Measurements from ENCODE around the gene GC. TPM values are rescaled to one million over a fixed set of nuclear protein-coding genes. Genes with fewer than 3 reads are reported as not detected.
"Not testable (repeated sequence)": the region's sequence is repeated elsewhere in the genome, so short reads cannot be mapped to it uniquely, and the experiment has no call there.

The GC gene
- total RNA-seq, 6 donors from 2014 or later, result 1.6 to 2.5 TPM; not detected in 4

DNA sequence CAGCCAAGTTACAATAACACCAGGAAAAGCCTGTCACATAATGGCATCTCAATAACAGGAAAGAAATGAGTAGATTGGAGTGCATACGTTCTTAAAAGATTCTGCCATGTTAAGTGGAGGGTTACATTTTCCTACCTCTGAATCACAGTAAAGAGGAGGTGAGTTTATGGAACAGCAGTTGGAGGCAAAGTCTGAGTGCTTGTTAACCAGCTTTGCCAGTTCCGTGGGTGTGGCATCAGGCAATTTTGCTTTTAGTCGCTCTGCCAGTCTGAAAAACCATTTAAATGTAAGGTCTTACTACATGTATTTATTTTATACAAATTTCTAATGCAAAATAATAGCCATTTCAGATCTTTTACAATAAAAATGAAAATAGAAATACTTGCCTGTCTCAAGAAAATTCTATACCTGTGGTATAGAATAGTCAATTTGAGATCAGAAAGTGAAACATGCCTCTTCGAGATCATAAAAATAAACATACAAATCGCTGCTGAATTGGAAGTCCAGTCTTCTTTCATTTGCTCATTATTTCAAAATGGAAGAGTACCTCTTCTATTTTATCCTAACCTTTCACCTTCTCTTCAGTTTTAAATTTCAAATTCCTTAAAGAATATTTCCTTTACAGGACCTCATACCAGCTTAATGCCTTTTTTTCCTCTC lies 31.4 kb downstream of the GC start:
- H3K4me3 ChIP-seq, result no peak overlapping the region
- WGBS, 2 donors, result 76 to 86% methylated on average over 5 of the region's 5 CpGs
- ATAC-seq (ENCODE audit: low FRiP score in 2 of 2) (no peak), DNase-seq (no peak)
- no peaks in the 10 kb centered on the region for H3K4me1 ChIP-seq
- TF ChIP-seq POLR2AphosphoS5 (IDR thresholded peaks at IDR 0.05) (no peak), POLR2A (IDR thresholded peaks at IDR 0.05) (no peak), EP300 (IDR thresholded peaks at IDR 0.05) (no peak)
- TF ChIP-seq, protein P1, sequence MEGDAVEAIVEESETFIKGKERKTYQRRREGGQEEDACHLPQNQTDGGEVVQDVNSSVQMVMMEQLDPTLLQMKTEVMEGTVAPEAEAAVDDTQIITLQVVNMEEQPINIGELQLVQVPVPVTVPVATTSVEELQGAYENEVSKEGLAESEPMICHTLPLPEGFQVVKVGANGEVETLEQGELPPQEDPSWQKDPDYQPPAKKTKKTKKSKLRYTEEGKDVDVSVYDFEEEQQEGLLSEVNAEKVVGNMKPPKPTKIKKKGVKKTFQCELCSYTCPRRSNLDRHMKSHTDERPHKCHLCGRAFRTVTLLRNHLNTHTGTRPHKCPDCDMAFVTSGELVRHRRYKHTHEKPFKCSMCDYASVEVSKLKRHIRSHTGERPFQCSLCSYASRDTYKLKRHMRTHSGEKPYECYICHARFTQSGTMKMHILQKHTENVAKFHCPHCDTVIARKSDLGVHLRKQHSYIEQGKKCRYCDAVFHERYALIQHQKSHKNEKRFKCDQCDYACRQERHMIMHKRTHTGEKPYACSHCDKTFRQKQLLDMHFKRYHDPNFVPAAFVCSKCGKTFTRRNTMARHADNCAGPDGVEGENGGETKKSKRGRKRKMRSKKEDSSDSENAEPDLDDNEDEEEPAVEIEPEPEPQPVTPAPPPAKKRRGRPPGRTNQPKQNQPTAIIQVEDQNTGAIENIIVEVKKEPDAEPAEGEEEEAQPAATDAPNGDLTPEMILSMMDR (IDR thresholded peaks at IDR 0.05), result no peak
- no peaks in the 10 kb centered on the region for H3K9me3 ChIP-seq
- H3K27ac ChIP-seq, result no peak overlapping the region
- no peaks in the 10 kb centered on the region for H3K27me3 ChIP-seq
- no peaks in the 10 kb centered on the region for H3K36me3 ChIP-seq

DNA sequence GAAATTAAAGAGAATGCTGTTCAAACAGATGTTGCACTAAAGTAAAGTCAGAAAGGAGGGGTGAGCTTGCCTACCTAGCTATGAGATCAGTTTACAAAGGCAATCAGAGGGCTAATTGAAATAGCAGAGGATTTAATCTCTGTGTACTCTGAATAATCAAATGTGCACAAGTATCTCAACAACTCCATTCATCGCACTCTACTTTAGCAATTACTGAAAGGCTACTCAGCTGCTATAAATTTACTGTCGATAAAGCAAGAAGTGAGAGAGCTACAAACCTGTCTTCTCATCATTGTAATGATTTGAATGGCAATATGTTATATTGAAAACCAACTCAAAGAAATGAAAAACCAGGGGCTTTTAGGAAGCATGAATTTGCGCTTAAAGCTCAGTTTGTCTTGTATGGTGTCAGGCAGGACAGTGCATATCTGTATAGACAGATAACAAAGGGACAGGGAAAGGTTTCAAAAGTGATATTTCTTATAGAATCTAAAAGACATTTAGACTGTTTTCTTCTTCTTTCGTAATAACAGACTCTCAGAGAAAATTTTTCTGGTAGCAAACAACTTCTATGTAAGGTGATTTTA lies 34.8 kb downstream of the GC start:
- WGBS, 2 donors, result 83 to 89% methylated on average over 4 of the region's 4 CpGs

DNA sequence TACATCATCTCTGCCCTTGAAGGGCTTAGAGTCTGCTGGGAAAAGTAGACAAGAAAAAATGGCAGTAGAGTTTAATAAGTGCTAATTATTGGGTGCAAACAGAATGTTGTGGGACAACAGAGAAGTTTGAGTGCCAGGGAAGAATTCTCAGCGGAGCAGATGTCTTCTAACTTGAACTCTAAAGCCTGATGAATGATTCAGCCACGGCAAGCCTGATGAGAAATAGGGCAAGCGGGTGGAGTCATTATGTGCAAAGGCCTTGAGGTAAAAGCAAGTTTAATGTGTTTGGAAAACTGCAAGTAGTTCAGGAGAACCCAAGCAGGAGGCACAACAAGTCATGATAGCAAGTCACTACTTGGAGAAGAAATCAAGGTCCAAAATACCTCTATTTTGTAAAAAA lies 37.5 kb downstream of the GC start:
- no peak for DNase-seq
- Histone ChIP-seq H3K4me1 (no peaks in the 10 kb centered on the region), H3K9me3 (no peaks in the 10 kb centered on the region), H3K27me3 (no peaks in the 10 kb centered on the region), H3K4me3 (no peak overlapping the region), H3K36me3 (no peaks in the 10 kb centered on the region), H3K27ac (no peak overlapping the region)
- no peak for ATAC-seq (ENCODE audit: low FRiP score in 2 of 2)
- TF ChIP-seq POLR2AphosphoS5 (IDR thresholded peaks at IDR 0.05) (no peak), POLR2A (IDR thresholded peaks at IDR 0.05) (no peak), EP300 (IDR thresholded peaks at IDR 0.05) (no peak)
- TF ChIP-seq, protein P1 (IDR thresholded peaks at IDR 0.05), result no peak
- 88 to 90% methylated on average over 3 of the region's 3 CpGs for WGBS, 2 donors

More for the DNA sequence above, 34.8 kb downstream of the GC start:
- no peaks in the 10 kb centered on the region for H3K9me3 ChIP-seq
- no peaks in the 10 kb centered on the region for H3K36me3 ChIP-seq
- DNase-seq (no peak), ATAC-seq (ENCODE audit: low FRiP score in 2 of 2) (no peak)
- no peak overlapping the region for H3K4me3 ChIP-seq
- no peak for TF ChIP-seq POLR2AphosphoS5 (IDR thresholded peaks at IDR 0.05)
- no peak for TF ChIP-seq EP300 (IDR thresholded peaks at IDR 0.05)
- TF ChIP-seq, protein P1 (IDR thresholded peaks at IDR 0.05), result no peak
- TF ChIP-seq POLR2A (IDR thresholded peaks at IDR 0.05), result no peak
- H3K4me1 ChIP-seq, result no peaks in the 10 kb centered on the region
- no peaks in the 10 kb centered on the region for H3K27me3 ChIP-seq
- H3K27ac ChIP-seq, result no peak overlapping the region

DNA sequence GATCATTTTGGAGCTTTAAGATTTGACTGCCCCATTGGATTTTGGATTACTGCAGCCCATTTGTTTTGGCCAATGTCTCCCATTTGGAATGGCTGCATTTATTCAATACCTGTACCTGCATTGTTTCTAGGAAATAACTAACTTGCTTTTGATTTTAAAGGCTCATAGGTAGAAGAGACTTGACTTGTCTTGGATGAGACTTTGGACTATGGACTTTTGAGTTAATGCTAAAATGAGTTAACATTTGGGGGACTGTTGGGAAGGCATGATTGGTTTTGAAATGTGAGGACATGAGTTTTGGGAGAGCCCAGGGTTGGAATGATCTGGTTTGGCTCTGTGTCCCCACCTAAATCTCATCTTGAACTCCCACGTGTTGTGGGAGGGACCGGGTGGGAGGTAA lies 45.1 kb downstream of the GC start:
- WGBS, 2 donors, result 89 to 90% methylated on average over 2 of the region's 2 CpGs
- H3K27ac ChIP-seq; H3K27me3 ChIP-seq; DNase-seq; H3K36me3 ChIP-seq; H3K4me1 ChIP-seq; ATAC-seq (ENCODE audit: low FRiP score in 2 of 2); H3K9me3 ChIP-seq; H3K4me3 ChIP-seq: not testable (repeated sequence)

DNA sequence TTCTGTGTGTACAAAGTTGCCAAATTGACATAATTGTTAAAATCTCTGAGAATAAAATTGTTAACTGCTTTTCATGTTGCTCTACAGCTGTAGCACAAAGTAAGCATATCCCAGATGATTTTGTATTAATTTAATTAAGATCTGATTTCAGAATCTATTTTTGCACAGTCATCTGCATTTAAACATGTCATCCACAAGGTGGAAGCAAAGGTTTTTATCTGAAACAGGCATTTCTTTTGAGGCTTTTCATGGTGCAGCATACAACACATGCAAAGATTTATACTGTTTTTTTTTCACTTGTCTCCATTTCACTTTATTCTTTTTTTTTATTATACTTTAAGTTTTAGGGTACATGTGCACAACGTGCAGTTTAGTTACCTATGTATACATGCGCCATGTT lies 51.2 kb downstream of the GC start:
- 77 to 86% methylated on average over 2 of the region's 2 CpGs for WGBS, 2 donors
- no peaks in the 10 kb centered on the region for H3K4me1 ChIP-seq
- H3K9me3 ChIP-seq, result peaks cover 0 to 3% (median 0%) of the 10 kb centered on the region in 4 donors
- DNase-seq (no peak), ATAC-seq (ENCODE audit: low FRiP score in 2 of 2) (no peak)
- TF ChIP-seq POLR2AphosphoS5 (IDR thresholded peaks at IDR 0.05) (no peak), EP300 (IDR thresholded peaks at IDR 0.05) (no peak)
- TF ChIP-seq, protein P1 (IDR thresholded peaks at IDR 0.05), result peak in 2 of 6 experiments; percentile 22 to 27
- H3K4me3 ChIP-seq, result no peak overlapping the region
- H3K27me3 ChIP-seq, result no peaks in the 10 kb centered on the region
- H3K27ac ChIP-seq, result no peak overlapping the region
- no peaks in the 10 kb centered on the region for H3K36me3 ChIP-seq
